ENCODE data around the gene CPTP.

DNA sequence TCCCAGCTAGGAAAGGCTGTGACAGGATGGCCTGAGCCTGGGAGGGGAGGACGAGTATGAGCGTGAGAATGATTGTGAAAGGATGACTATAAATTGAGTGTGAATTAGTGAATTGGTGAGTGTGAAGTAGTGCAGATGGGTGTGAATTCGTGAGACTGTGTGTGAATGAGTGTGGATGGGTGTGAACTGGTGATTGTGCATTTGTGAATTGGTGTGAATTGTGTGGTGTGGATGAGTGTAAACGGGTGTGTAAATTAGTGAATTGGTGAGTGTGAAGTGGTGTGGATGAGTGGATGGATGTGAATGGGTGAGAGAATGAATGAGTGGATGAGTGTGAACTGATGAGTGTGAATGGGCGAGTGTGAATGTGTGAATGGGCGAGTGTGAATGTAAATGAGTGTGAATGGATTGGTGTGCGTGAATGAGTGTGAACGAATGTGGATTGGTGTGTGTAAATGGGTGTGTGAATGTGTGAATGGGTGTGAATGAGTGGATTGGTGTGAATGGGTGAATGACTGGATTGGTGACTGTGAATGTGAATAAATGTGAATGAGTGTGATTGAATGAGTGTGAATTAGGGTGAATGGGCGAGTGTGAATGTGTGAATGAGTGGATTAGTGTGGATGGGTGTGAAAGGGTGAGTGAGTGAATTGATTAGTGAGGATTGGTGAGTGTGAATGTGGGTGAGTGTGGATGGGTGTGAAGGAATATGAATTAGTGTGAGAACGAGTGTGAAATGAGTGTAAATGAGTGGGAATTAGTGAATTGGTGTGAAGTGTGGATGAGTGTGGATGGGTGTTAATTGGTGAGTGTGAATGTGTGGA is 41.5 kb downstream of the CPTP start:
- TF ChIP-seq, protein P1, sequence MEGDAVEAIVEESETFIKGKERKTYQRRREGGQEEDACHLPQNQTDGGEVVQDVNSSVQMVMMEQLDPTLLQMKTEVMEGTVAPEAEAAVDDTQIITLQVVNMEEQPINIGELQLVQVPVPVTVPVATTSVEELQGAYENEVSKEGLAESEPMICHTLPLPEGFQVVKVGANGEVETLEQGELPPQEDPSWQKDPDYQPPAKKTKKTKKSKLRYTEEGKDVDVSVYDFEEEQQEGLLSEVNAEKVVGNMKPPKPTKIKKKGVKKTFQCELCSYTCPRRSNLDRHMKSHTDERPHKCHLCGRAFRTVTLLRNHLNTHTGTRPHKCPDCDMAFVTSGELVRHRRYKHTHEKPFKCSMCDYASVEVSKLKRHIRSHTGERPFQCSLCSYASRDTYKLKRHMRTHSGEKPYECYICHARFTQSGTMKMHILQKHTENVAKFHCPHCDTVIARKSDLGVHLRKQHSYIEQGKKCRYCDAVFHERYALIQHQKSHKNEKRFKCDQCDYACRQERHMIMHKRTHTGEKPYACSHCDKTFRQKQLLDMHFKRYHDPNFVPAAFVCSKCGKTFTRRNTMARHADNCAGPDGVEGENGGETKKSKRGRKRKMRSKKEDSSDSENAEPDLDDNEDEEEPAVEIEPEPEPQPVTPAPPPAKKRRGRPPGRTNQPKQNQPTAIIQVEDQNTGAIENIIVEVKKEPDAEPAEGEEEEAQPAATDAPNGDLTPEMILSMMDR (conservative IDR thresholded peaks at IDR 0.05; ENCODE audit: low read depth, low read length) = no peak
- no peak for TF ChIP-seq EZH2 (IDR thresholded peaks at IDR 0.05; ENCODE audit: low read length, unreplicated experiment)

All from PC-3 (cell line).